GM20431 (cell line): ENCODE measurements around the gene PER2.
"Not testable (repeated sequence)": the region's sequence is repeated elsewhere in the genome, so short reads cannot be mapped to it uniquely, and the experiment has no call there.

Experiments used
- in situ Hi-C: fragments of 300-500 bp; cut with MseI, MboI; formaldehyde crosslinking; loops from one replicate; pipeline ENCODE4 v1.15.0; 2020; ENCODE audit warnings: low sequenced_read_pairs; ENCODE audit not compliant: unreplicated experiment

The PER2 gene, protein sequence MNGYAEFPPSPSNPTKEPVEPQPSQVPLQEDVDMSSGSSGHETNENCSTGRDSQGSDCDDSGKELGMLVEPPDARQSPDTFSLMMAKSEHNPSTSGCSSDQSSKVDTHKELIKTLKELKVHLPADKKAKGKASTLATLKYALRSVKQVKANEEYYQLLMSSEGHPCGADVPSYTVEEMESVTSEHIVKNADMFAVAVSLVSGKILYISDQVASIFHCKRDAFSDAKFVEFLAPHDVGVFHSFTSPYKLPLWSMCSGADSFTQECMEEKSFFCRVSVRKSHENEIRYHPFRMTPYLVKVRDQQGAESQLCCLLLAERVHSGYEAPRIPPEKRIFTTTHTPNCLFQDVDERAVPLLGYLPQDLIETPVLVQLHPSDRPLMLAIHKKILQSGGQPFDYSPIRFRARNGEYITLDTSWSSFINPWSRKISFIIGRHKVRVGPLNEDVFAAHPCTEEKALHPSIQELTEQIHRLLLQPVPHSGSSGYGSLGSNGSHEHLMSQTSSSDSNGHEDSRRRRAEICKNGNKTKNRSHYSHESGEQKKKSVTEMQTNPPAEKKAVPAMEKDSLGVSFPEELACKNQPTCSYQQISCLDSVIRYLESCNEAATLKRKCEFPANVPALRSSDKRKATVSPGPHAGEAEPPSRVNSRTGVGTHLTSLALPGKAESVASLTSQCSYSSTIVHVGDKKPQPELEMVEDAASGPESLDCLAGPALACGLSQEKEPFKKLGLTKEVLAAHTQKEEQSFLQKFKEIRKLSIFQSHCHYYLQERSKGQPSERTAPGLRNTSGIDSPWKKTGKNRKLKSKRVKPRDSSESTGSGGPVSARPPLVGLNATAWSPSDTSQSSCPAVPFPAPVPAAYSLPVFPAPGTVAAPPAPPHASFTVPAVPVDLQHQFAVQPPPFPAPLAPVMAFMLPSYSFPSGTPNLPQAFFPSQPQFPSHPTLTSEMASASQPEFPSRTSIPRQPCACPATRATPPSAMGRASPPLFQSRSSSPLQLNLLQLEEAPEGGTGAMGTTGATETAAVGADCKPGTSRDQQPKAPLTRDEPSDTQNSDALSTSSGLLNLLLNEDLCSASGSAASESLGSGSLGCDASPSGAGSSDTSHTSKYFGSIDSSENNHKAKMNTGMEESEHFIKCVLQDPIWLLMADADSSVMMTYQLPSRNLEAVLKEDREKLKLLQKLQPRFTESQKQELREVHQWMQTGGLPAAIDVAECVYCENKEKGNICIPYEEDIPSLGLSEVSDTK (N-terminal part only)

DNA sequence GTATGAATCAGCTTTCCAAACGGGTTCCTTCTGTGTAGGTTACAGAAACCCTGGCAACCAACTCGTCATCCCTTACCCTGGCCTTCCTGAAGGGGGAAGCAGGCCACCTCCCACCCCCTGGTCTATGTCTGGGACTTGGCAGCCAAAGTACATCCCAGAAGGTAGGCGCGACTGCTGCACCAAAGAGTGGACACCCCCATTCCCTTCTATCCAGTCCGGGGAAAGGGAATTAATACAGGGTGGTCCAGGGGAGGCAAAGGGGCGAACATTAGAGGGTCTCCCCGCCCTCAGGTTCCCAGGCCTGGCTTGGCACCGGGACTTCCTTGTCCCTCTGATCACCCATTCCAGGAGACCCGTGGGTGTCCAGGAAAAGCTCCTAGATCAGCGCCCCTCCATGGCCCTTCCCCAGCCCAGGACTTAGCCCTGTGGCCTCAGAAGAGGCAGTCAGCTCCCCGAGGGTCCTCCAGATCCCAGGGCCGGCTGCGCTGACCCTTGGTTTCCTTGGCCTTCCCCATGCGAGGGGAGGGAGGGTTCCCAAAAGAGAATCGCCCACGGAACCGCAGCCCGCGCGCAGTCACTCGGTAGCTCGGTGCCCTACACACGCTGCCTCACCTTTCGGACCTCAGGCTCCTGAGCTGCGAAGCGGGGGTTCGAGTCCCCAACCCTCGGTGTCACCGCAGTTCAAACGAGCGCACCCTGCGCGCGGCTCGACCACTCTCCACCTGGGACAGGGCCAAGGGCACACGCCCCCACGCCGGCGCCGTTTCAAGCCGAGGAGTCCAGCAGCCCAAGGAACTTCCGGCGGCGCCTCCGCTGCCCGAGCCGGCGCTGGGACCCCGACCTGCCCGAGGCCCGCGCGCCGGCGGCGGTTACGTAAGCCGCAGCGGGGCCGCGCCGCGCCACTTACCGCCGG is at the start of gene PER2:
TSS of gene PER2 (minus strand) at position 874 of the 913 bp plus-strand sequence. CDS start 10,674 bp downstream, outside the sequence.
- in situ Hi-C loops = no loop called here

DNA sequence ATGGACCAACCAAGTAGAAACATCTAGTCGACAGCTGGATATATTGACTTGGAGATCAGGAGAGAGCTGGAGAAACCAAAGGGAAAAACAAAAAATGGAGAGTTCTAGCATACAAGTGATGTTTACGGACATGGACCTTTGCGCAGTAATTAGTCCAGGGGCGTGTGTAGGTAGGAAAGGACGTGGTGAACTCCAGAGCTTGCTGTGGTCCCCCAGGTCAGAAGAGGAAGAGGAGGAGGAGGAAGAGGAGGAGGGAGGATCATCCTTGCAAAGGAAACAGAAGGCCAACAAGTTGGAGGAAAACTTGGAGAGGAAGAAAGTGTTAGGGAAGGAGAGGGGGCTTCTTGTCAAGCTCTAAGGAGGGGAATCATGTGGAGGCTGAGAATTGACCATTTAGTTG is 49.4 kb upstream of the PER2 start:
- in situ Hi-C loops = no loop called here

DNA sequence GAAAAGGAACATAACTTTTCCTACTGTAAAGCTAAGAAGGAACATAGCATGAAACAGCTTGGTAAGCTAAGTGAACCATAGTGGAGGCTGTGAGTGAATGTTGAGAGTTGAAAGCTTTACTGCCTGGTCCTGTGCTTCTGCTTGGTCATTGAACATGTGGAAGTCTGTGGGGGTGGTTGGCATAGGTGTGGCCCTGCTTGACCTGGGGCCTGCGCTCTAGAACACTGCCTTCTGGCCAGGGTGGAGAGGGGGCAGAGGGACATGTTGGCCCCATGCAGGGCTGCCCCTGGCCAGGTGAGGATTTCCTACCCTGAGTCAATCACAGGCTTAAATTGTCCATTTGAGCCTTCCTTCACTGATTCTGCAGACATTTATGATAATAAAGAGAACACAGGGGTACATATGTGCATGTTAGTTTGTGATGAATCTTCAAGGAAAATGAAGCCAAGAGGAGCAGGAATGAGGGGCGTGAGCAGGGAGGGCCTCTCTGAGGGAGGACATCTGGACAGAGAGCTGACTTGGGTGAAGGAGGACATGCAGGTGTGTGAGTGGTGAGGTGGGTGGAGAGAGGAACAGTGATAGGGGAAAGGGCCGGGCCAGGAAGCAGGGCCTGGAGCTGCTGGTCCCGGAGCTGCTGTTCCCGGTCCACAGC is 48.5 kb upstream of the PER2 start:
- in situ Hi-C loops = no loop called here

DNA sequence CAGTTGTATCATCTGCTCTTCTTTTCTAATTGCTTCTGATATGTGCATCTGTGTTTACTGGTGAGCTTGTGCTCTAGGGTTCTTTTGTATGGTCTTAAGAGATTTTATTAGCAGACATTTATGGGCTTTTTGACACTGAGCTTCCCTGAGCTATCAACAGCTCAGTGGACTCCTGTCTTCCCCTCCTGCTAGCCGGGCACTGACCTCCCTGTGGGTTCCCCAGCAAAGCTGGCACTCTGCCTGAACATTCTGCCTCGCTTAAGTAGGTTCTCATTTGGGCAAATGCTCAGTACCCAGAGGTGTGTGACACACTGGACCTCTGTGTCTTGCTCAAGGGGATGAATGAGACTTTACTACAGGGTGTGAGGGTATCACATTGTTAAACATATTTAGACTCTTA is 47.7 kb upstream of the PER2 start:
- in situ Hi-C loops = no loop called here

DNA sequence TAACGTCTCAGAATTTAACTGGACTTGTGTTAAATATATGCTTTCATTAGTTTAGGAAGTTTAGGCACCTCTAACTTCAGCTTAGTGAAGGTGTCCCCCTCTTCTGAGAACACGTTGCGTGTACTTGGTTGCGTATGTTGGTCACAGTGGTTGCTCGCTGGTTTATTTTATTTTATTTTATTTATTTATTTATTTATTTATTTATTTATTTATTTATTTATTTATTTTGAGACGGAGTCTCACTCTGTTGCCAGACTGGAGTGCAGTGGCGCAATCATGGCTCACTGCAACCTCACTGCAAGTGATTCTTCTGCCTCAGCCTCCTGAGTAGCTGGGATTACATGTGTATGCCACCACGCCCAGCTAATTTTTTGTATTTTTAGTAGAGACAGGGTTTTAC is 47.2 kb upstream of the PER2 start:
- in situ Hi-C loops = not testable (repeated sequence)

DNA sequence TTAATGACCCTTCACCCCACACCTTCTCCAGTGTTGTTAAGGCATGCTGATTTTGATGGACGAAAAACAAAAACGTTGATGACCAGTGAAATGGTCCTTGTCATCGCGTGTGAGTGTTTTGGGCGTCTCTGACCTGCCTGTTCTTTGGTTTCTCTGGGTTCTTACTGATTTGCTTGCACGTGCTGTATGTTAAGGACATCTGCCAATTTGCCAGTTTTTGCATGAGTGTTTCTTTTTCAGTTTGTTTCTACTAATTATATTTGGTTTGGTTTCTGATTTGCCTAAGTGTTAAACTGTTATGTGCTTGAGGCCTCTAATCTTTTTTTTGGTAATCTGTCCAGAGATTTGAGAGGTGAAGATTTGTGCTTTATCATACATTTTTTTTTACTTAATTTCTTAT is 46.5 kb upstream of the PER2 start:
- in situ Hi-C loops = no loop called here

DNA sequence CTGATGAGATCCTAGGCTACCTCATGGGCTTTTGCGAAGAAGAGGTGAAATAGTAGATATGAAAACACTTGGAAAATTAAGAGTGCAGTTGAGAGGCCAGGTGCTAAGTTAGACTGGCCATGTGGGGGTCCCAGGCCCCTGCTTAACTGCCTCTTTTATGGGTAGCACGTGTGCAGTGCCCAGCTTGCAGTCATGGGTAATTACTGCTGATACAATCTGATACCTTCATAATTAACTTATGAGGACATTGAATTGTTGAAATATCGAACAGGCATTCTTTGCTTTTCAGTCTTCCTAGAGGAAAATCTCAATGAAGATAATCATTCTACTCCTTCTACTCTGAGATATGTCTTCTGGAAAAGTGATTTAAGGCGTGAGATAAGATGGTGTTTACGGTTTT is 43.5 kb upstream of the PER2 start:
- in situ Hi-C loops = no loop called here

DNA sequence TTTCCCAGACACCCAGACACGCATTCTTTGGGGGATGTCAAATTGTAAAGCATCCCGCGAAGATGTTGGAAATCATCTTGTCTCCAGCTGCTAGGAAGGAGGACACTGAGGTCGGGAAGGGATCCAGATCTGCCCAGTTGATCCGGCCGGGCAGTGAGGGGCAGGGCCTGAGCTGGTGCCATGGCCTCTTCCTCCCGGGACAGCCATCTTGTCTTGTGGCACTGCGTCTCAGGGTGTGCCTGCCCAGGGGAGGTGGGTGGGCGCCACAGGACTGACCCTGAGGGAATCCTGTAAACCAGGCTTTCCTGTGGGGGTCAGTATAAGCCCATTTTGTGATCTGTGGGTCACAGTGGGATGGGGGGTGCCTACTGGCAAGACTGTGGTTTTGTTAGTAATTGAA is 42.0 kb upstream of the PER2 start:
- in situ Hi-C loops = no loop called here

DNA sequence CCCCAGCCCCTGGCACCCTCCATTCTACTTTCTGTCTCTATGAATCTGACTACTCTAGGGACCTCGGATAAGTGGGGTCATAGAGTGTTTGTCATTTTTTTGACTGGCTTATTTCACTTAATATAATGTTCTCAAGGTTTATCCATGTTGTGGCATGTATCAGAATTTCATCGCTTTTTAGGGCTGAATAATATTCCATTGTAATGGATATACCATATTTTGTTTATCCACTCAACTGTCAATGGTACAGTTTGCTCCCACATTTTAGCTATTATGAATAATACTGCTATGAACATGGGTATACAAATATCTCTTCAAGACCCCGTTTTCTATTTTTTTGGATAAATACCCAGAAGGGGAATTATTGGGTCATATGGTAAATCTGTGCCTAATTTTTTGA is 39.3 kb upstream of the PER2 start:
- in situ Hi-C loops = no loop called here

DNA sequence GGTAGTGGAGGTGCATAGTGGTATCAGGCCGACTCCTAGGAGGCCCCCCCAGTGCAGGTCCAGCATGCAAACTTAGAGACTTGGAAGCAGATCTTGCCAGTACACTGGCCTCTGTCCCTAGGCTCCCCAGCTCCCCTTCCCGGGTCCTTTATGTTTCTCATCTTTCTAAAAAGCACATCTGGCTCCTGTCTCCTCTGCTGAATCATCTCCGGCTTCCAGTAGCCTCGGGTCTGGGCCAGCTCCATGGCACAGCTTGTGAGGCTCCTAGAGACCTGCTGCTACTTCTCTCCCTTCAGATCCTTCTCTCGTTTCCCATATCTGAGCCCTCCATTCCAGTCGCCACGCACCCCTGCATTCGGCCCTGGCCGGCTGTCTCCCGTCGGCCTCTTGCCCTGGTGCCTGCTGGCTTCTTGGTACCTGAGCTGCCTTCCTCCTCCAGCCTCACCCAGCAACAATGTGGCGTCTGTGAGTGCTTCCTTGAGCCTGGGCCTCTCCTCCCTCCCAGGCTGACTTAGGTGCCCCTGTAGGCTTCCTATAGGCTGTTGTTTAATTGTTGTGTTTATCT is 38.5 kb upstream of the PER2 start:
- in situ Hi-C loops = no loop called here

DNA sequence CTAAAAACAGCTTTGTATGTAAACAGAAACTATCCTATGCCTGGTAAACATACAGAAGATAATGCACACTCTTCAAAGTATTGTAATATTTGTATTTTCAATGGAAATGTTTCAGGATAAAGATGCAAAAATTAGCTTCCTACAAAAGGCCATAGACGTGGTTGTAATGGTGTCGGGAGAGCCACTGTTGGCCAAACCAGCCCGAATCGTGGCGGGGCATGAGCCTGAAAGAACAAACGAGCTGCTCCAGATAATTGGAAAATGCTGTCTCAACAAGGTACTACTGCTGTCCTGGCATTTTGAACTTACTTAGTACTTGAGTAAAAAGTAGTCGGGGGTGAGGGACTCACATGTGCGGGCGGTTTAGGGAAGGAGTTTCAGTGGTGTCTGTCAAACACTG is 37.3 kb upstream of the PER2 start:
- in situ Hi-C loops = no loop called here

DNA sequence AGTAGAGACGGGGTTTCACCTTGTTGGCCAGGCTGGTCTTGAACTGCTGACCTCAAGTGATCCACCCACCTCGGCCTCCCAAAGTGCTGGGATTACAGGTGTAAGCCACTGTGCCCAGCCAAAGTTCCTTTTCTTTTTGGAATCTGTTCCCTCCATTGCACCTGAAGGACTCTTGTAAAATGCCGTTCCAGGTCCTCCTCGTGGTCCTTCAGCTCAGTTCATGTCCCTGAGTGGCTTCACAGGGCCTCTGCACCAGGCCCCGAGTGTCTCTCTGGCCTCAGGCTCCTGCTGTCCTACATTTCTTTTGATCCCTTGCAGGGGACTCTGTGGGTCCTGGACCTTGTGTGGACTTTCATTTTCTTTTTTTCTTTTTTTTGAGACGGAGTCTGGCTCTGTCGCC is 35.8 kb upstream of the PER2 start:
- in situ Hi-C loops = not testable (repeated sequence)

DNA sequence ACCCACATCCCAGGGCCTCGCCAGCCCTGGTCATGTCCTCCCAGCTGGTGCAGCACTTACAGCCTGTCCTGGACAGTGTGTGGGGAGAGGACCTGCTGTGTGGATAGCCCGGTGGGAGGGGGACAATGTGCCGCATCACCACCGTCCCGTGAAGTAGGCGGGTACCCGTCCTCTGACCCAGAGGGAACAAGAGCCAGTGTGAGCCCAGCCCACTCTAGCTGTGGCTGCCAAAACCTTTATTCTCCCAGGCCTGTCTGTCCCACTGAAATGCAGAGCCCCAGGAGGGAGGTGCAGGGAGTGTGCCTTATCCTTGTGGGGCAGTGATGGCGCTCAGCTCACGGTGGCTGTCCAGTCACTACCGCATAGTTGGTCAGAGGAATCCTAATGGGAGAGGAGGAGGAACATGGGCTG is 33.6 kb upstream of the PER2 start:
- in situ Hi-C loops = no loop called here

DNA sequence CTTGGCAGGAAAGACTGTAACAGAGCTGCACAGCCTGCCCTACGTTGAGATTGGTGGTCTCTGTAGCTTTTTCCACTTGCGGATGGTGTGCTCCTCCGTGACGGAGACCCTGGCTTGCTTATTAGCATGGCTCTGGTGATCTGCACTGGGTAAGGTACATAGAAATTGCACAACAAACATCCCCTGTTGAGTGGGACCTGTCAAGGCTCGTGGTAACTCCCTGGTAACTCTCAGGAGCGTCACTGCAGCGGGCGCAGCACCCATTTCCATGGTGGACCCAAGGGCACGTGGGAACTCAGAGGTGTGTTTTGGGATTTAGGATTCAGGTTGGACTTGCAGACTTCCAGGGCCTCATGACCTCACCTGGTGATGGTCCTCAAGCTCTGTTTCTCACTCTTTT is 33.1 kb upstream of the PER2 start:
- in situ Hi-C loops = no loop called here

DNA sequence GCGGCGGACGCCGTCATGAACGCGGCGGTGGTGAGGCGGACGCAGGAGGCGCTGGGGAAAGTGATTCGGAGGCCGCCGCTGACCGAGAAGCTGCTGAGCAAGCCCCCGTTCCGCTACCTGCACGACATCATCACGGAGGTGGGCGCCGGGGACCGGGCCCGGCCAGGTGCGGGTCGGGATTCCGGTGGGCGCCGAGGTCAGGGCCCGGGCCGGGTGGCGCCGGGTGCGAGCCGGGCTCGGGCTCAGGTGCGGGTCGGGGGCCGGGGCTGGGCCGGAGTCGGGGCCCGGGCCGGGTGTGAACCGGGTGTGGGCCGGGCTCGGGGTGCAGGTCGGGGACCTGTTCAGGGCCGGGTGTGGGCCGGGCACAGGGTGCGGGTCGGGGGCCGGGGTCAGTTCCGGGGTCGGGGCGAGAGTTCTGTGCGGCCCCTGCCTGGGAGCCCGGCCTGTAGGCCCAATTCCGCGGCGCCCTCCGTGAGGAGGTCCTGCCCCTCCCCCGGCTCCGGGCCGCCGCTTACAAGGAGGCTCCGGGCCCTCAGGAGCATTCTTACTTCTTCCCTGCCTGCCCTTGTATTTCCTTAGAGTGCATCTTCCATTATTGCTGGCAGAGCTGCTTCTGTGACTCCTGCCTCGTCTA is 32.4 kb upstream of the PER2 start:
- in situ Hi-C loops = no loop called here

DNA sequence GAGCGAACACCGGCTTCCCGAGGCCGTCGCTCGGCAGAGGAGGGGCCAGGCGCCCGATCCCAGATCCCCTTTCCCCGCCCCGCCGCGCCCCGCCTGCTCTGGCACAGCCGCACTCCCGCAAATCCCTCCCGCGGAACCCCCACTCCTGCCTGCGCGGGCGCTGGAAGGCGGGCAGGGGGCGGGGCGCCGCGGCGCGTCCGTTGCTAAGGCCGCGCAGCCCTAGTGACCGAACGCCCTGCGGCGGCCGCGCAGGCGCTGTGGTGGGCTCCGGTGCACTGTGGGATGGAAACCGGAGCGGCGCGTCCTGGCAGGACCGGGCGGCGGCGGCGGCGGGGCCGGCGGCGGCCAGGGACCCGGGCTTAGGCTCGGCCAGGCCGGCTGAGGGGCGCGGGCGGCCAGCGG is 31.8 kb upstream of the PER2 start, which contains the start of gene TRAF3IP1:
TSS of gene TRAF3IP1 (plus strand) at position 273 of the 402 bp plus-strand sequence. CDS start 145 bp downstream, outside the sequence.
- in situ Hi-C loops = no loop called here

DNA sequence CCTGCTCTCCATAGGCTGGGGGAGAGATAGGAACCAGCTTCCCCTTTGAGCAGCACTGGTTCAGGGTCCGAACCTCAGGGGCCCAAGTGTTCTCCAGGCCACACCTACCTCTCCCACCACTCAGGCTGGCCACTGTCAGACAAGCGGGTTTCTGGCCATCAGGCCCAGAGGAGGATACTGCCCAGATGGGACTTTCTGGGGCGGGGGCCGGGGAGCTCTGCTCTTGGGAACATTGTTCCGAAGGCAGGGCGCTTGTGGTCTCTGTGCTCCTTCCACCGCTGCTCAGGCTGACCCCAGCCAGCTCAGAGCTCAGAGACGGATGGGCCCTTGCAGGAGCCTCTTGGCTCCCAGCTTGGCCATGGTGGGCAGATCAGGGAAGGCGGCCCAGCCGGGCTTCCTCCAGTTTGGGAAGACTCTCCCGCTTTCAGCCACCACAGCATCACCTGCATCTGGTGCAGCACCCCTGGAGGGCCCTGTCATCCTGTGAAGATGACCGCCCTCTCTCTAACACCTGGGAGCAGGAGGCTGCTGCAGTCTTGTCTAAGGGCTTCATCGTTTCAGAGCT is 26.7 kb upstream of the PER2 start:
- in situ Hi-C loops = no loop called here

DNA sequence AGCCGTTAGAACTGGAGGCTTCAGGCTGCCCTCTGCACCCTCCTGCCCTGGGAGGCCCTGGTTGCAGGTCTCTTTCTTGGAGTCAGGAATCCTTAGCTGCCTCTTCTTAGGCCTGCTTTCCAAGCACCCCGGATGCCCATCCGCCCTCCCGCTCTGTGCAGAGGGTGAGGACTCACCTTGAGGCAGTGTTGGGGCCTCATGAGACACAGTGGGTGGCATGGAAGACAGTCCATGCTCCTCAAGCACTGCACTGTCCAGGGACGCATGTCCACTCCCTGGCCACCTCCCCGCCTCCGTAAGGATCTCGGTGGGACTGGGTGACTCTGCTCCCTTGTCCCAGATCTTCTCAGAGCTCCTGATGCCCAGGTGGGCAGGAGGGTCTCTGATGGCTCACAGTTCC is 26.2 kb upstream of the PER2 start:
- in situ Hi-C loops = no loop called here
